GM04504 (cell line): ENCODE data around the gene CGRRF1.

Source experiments
- DNase-seq: peaks from one replicate; pipeline ENCODE4 v3.0.0-alpha.2; 2012; ENCODE audit warnings: low read depth

CGRRF1 gene

GRCh38 chr14:54577977-54578376 is 68.3 kb downstream of the CGRRF1 start:
- DNase-seq, result no peak

GRCh38 chr14:54579621-54580020 is 69.9 kb downstream of the CGRRF1 start:
- no peak for DNase-seq

GRCh38 chr14:54580933-54581332 is 71.2 kb downstream of the CGRRF1 start:
- DNase-seq, result no peak

- no peak for DNase-seq
Measured at GRCh38 chr14:54582334-54582733, 72.6 kb downstream of the CGRRF1 start.

- no peak for DNase-seq
Measured at GRCh38 chr14:54584097-54584496, 74.4 kb downstream of the CGRRF1 start.

- no peak for DNase-seq
Measured at GRCh38 chr14:54585214-54585613, 75.5 kb downstream of the CGRRF1 start.
